ENCODE data around the gene TBCD.

TBCD gene

GRCh38 chr17:82791532-82791931 is 39.7 kb downstream of the TBCD start:
- DNase-seq (ENCODE audit: low read depth) = peak; percentile 87

GRCh38 chr17:82793974-82794630 is 42.2 kb downstream of the TBCD start:
- no peak for DNase-seq (ENCODE audit: low read depth)

GRCh38 chr17:82794781-82795482 is 43.1 kb downstream of the TBCD start:
- DNase-seq (ENCODE audit: low read depth) = peak; percentile 16

- no peak for DNase-seq (ENCODE audit: low read depth)
Measured at GRCh38 chr17:82795615-82796014, 43.8 kb downstream of the TBCD start.

- no peak for DNase-seq (ENCODE audit: low read depth)
Measured at GRCh38 chr17:82797061-82797460, 45.2 kb downstream of the TBCD start.

- DNase-seq (ENCODE audit: low read depth) = no peak
Measured at GRCh38 chr17:82798752-82799151, 46.9 kb downstream of the TBCD start.

GRCh38 chr17:82799591-82799990 is 47.7 kb downstream of the TBCD start:
- no peak for DNase-seq (ENCODE audit: low read depth)

- no peak for DNase-seq (ENCODE audit: low read depth)
Measured at GRCh38 chr17:82800885-82801284, 49.0 kb downstream of the TBCD start.

GRCh38 chr17:82801377-82801970 is 49.6 kb downstream of the TBCD start:
- DNase-seq (ENCODE audit: low read depth) = no peak

GRCh38 chr17:82802075-82802780 is 50.4 kb downstream of the TBCD start:
- DNase-seq (ENCODE audit: low read depth) = peak; percentile 13

GRCh38 chr17:82803185-82803584 is 51.3 kb downstream of the TBCD start:
- DNase-seq (ENCODE audit: low read depth) = no peak

- no peak for DNase-seq (ENCODE audit: low read depth)
Measured at GRCh38 chr17:82803606-82804005, 51.7 kb downstream of the TBCD start.

GRCh38 chr17:82804442-82805191 is 52.8 kb downstream of the TBCD start:
- no peak for DNase-seq (ENCODE audit: low read depth)

- DNase-seq (ENCODE audit: low read depth) = no peak
Measured at GRCh38 chr17:82805254-82805653, 53.4 kb downstream of the TBCD start.

GRCh38 chr17:82805823-82806222 is 54.0 kb downstream of the TBCD start:
- no peak for DNase-seq (ENCODE audit: low read depth)

GRCh38 chr17:82806645-82807044 is 54.8 kb downstream of the TBCD start:
- no peak for DNase-seq (ENCODE audit: low read depth)

GRCh38 chr17:82807101-82807500 is 55.2 kb downstream of the TBCD start:
- no peak for DNase-seq (ENCODE audit: low read depth)

- no peak for DNase-seq (ENCODE audit: low read depth)
Measured at GRCh38 chr17:82807562-82807961, 55.7 kb downstream of the TBCD start.

GRCh38 chr17:82808006-82808405 is 56.1 kb downstream of the TBCD start:
- DNase-seq (ENCODE audit: low read depth) = no peak

GRCh38 chr17:82808921-82809905 is 57.3 kb downstream of the TBCD start:
- DNase-seq (ENCODE audit: low read depth) = peak; percentile 52
